NAMALWA (cell line): ENCODE results near the gene ABCA1.
"Not testable (repeated sequence)": the region's sequence is repeated elsewhere in the genome, so short reads cannot be mapped to it uniquely, and the experiment has no call there.

Experiments
- DNase-seq: peaks from one replicate; pipeline ENCODE4 v3.0.0-alpha.2; 2015; ENCODE audit warnings: low spot score

Gene ABCA1, protein sequence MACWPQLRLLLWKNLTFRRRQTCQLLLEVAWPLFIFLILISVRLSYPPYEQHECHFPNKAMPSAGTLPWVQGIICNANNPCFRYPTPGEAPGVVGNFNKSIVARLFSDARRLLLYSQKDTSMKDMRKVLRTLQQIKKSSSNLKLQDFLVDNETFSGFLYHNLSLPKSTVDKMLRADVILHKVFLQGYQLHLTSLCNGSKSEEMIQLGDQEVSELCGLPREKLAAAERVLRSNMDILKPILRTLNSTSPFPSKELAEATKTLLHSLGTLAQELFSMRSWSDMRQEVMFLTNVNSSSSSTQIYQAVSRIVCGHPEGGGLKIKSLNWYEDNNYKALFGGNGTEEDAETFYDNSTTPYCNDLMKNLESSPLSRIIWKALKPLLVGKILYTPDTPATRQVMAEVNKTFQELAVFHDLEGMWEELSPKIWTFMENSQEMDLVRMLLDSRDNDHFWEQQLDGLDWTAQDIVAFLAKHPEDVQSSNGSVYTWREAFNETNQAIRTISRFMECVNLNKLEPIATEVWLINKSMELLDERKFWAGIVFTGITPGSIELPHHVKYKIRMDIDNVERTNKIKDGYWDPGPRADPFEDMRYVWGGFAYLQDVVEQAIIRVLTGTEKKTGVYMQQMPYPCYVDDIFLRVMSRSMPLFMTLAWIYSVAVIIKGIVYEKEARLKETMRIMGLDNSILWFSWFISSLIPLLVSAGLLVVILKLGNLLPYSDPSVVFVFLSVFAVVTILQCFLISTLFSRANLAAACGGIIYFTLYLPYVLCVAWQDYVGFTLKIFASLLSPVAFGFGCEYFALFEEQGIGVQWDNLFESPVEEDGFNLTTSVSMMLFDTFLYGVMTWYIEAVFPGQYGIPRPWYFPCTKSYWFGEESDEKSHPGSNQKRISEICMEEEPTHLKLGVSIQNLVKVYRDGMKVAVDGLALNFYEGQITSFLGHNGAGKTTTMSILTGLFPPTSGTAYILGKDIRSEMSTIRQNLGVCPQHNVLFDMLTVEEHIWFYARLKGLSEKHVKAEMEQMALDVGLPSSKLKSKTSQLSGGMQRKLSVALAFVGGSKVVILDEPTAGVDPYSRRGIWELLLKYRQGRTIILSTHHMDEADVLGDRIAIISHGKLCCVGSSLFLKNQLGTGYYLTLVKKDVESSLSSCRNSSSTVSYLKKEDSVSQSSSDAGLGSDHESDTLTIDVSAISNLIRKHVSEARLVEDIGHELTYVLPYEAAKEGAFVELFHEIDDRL (N-terminal part only)

DNA sequence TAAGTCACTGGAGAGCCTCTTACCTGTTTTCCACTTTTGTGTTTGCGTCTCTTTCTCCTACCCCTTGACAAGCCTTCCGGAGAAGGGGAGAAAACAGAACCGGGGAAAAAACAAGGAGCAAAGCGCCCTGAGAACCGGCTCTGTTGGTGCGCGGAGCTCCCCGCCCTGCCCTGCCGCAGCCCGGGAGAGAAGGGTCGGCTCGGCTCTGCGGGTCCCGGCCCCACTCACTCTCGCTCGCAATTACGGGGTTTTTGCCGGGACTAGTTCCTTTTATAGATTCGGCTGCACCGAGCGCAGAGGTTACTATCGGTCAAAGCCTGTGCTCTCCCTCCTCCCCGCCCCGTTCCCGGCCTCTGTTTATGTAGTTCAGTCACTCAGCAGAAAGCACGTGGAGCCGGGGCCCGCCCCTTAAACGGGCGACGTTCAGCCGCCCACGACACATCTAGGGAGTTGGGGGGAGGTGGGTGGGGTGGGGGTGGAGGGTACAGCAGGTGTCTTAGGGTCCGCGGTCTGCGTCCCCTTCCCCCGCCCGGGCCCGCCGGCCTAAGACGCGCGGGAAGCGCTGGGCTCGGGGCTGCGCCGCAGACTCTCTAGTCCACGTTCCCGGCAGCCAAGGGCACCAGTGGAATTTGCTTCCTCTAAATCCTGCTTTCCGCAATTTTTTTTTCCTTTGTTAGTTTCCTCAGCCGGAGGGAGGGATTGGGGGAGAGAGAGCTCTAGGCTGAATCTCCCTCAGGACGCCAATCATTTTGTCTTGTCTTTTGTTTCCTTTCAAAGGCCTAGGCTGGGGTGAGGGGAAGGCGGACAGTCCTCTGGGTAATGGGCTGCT lies at the start of gene ABCA1:
Gene ABCA1 (minus strand): TSS at position 244 of the 829 bp plus-strand sequence. CDS start 24,476 bp downstream, outside the sequence.
- peak; percentile 93 for DNase-seq

DNA sequence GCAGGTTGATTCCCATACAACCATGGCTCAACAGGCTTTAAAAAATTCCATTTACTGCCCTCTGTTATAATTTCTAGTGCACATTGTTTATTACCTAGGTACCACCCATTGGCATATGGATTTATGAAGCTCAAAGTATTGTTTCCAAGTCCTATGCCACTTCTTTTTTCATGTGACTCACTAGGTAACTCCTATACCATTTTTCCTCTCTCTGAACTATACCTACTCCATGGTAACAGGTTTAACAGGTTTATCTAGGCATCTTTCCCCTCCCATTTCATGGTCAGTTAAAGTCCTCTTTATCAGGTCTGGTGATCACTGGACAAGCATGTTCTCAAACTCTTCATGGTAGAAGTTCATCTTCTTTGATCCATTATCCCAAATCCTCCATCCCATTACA lies 49.6 kb upstream of the ABCA1 start:
- DNase-seq = no peak

DNA sequence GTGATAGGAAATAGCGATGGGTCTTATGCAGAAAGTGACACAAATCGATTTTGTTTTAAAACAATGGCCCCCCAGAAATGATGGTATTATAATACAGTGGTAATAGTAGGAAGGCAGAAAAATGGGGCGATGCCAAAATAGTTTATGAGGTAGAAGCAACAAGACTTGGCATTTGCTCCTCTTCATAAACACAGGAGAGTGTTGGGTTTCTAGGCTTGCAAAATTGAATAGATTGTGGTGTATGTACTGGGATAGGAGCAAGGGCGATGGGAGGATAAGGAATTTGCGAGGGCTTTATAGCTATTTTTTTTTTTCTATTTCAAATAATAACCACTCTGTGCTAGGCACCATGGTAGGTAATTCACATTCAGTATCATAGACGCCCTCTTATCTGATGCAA lies 49.2 kb upstream of the ABCA1 start:
- no peak for DNase-seq

DNA sequence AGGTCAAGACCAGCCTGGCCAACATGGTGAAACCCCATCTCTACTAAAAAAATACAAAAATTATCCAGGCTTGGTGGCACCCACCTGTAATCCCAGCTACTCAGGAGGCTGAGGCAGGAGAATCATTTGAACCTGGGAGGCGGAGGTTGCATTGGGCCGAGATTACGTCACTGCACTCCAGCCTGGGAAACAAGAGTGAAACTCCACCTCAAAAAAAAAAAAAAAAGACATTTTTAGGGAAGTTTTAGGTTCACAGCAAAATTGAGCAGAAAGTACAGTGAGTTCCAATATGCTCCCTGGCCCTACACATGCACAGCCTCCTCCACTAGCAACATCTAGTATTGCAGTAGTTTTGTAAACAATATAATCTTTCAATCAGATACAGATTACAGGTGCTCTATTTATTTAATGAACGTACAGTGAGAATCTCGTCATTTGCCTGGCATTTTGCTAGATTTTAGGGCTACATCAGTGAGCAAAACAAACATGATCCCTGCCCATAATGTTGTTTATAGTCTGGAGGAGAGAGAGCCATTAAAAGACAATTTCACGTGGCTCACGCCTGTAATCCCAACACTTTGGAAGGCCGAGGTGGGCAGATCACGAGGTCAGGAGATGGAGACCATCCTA lies 48.1 kb upstream of the ABCA1 start:
- DNase-seq = not testable (repeated sequence)

DNA sequence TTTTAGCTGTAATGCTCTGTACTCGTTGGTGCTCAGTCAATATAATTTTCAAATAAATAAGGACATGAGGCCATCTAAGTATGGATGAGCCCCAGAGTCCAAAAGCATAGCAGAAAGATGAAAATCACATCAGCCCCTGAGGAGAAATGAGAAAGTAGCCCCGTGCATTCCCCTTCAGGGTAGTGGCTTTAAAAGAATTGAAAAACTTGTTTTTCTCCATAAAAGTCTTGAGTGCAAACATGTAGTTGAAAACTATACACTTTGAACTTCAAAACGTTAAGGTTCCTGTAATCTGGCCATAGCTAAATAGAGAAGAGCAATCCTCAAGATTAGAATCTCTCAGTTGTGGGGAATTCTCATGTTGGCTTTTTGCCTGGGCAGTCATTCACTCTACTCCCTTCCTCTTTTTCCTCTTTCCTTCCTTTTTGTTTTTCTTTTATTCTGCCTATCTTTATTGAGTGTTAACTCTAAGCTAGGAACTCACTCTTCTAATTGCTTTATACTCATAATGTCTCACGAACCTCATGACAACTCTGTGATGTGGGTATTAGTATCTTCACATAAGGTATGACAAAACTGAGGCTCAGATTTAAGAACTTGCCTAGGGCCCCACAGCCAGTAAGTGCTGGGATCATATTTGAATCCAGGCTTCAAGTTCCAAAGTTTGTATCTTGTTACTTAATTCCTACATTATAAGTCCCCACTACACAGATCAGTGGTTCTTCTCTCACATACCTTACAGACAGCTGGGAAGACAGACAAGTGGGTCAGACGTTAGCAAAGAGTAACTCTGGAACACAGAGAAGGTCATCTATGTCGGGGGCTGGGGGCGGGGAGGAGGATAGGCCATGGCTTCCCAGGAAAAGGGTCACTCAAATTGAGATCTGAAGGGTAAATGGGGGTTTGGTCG lies 46.4 kb upstream of the ABCA1 start:
- DNase-seq = no peak

DNA sequence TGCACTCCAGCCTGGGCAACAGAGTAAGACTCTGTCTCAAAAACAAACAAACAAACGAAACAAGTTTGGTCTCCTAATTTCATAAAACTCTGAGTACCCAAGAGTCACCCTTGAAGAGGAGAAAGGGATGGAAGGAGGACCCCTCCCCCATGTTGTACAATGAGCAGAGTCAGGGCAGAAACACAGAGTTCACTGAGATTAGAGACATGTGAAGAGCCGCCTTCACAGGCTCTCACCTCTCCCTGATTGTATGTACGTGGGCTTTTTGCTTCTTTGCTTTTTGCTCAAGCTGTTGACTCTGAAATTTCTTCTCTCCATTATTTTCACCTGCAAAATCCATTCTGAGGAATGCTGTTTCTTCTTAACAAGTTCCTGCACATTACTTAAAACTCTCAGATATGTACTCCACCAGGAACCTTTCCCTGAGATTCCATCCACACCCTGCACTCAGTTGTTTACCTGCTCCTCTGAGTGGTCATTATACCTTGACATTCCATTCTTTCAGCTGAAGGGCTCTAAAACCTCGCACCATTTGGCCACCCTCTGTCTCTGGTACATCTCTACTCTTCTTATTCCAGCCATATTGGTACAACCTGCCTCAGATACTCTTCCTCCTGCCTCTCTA lies 44.4 kb upstream of the ABCA1 start:
- no peak for DNase-seq

DNA sequence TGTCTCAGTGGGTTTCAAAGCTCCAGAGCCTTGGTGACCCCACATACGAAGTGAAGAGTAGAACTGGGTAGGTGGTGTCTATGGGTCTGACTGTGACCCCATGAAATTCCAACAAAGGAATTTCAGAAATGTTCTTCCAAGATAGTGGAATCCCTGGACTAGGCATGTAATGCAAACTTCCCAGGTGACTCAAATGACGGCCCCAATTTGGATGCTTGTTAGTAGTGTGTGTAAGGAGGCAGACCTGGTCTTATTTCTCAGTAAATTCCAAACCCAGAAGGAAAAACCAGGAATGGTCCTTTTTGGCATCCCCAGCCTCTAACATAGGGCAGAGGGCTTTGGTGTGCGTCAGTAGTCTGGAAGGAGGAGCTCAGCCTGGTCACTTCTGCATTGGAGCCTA lies 43.6 kb upstream of the ABCA1 start:
- no peak for DNase-seq

DNA sequence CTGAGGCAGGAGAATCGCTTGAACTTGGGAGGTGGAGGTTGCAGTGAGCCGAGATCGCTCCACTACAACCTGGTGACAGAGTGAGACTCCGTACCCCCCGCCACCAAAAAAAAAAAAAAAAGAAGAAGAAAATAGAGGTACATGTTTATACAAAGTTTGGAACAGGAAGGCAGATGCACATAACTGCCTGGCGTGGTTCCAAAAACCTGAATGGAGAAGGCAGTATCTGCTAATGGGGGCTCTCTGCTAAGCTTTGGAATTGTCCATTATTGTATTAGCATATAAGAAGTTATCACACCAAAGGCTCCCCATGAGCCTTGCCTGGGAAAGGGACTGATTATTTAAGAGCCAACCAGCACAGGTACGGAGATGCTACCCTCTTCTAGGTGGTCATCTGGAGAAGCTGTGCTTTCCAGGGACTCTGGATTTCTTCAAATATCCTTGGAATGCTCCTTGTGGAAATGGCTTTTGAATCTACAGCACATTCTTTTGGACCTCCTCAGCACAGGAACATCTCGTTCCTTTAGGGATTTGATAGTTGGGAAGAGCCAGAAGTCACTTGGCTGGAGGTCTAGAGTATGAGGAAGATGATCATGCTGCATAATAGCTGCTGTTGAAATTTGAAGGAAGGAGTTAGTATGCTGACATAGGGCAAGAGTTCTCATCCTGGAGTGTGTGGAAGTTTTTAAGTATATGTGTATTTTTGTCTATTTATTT lies 42.5 kb upstream of the ABCA1 start:
- DNase-seq = no peak

DNA sequence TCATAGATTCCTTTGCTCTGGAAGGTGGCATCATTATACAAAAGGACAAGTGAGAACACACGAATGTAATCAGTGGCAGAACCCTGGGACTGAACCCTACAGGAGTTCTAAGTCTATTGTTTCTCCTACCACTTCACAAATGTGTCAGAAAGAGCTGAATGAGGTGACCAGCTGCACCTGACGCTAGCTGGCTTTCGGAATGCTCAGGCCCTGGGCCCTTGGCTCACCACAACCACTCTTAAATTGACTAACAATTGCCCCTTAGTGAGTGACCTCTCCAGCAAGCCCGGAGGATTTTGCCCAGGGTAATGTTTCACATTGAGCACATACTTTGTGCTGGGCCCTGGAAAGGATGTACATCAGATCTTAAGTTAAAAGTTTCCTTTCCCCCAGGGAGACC lies 41.2 kb upstream of the ABCA1 start:
- DNase-seq = no peak

DNA sequence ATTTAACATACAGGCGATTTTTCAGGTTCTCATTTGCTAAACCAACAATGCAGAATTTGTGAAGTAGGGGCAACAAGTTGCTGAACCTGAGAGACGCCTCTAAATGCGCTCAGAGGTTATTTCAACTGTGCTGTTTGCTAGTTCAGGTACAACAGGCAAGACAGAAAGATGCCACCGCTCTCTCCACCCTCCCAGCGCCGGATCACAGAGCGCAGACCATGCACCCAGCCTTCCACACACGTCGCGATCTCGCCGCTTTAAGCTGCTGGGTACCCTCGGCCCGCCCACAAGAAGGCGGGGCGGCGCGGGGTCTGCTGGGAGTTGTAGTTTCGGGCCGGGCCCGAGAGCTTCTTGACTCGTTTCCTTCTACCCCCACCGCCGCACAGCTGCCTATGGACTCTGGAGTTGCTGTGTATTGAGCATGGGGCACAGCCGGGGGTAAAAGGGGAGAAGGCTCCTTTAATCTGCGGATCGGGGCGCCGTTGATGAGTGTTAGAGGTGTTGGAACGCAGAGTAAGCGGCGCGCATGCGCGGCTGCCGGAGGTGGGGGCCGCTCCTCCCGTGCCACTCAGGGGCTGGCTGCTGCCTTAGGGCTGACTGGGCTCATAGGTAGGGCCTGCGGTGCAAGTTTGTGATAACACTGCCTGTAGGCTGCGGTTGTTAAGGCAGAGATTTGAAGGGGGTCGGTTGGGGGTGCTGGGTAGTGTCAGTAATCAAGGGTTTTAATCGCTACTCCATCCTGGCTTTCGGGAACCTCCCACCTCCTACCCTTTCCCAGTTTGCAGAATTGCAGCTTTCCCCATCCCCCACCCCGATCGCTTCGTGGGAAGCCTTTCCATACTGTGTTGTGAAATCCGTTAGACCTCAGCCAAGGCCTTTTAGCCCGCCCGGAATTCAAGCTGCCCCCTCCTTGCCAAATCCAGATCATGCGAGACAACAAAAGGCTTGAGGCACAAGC lies 40.3 kb upstream of the ABCA1 start:
- DNase-seq = peak; percentile 95

DNA sequence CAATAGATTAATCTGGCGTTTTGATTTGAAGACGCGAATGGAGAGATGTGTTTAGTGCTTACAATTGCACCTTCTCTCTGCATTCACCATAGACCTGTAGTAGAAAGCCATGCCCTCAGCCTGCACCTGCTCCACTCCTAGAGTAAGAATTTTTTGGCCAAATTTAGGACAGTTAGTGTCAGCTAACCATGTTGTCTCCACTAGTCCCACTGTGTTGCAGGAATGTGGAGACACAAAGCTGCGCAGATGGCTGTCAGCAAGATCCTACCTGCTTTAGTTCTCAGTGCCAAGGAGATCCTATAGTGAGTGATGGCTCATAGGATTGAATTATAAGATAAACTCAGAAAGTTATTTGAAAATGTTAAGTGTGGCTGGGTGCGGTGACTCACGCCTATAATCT lies 35.1 kb upstream of the ABCA1 start:
- DNase-seq = no peak

DNA sequence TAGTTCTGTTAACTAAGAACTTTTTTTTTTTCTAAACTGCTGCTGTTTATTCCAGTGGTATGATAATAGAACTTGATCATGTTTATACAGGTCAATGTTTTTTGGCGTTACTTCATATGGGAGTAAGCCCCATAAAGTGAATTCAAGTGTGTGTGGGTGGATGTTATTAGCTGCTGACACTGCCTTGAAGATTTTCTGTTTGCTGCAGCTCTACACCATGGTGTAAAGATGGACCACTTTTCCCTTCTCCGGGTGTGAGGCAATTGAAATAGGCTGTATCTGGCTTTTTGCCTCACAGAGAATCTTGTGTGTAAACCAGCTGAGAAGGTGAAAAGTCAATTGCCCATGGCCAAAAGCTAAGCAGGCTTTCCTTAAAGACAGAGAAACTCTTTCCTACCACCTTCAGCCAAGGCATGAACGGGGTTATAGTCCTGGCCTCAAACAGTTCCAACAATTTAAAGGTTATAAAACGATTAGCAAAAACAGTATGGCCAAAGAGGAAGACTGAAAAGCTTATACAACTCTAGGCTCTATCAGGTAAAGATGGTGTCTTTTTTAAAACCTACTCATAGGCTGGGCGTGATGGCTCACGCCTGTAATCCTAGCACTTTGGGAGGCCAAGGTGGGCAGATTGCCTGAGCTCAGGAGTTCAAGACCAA lies 33.9 kb upstream of the ABCA1 start:
- DNase-seq = no peak

DNA sequence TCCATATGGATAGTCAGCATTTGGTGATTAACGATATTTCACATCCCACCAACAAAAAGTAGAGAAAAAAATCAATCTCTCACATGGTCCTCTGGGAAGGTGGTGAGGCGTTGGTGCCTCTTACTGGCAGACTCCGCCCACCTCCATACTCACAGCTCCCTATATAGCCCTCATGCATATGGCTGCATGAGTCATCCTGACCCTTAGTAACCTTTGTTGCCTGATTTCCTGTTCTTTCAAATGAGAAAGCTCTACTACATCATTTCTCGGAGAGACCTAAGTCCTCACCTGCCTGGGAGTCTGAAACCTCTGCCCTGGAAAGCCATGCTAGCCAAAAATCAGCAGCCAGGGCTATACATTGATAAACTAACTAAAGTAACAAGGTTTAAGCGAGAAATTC lies 33.3 kb upstream of the ABCA1 start:
- DNase-seq = peak; percentile 45

DNA sequence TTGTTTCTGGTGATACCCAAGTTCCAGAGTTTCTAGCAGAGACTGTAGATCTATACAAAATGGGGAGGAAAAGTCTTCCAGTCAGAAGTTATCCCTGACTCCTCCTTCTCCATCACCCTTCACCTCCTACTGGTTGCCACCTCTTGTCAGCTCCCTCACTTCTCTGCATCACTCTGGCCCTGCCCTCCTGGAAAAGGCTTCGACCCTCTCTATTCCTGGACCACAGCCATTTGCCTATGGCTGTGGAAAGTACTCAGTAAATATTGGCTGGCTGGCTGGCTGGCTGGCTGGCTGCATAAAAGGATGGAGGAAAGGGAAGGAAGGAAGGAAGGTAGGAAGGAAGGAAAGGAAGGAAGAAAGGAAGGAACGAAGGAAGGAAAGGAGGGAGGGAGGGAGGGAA lies 32.7 kb upstream of the ABCA1 start:
- DNase-seq = no peak

DNA sequence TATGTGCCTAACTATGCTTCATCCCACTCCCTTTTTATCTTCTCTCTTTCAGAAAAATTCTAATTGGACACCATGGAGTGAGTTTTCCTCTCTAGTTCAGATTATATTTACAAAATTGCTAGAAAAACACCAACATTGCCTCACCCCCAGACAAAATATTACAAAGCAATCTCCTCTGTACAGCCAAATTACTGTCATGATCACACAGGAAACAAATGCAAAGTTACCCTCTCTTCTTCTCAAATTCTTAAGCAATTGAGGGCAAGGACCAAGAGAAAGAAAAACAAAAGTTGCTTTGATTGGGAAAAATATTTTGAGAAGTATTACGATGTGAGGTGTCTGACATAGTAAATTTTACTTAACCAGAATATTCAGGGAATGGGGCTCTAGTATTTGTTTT lies 30.8 kb upstream of the ABCA1 start:
- no peak for DNase-seq

DNA sequence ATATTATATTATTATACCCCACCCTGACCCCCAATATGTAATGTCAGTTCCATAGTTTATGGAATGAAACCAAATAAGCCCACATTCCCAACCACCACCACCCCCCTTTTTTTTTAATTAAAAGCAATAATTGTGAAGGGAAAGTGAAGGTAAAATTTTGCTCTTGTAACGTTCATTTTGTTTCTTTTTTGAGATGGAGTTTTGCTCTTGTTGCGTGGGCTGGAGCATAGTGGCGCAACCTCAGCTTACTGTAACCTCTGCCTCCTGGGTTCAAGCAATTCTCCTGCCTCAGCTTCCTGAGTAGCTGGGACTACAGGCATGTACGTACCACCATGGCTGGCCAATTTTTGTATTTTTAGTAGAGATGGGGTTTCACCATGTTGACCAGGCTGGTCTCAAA lies 30.1 kb upstream of the ABCA1 start:
- not testable (repeated sequence) for DNase-seq

DNA sequence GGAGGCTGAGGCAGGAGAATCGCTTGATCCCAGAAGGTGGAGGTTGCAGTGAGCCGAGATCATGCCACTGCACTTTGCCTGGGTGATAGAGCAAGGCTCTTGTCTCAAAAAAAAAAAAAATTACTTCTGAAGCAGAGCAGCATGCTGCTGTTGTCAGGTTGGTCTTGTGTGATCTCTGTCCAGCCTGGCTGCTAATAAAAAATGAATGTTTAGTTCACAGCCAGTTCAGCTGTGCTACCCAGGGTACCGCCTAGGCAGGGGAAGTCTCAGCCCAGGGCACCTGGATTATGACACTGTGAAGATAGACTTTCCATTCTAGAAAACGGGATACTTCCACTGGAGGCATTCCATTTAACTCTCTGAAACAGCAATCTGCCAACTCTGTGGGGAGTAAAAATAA lies 23.5 kb upstream of the ABCA1 start:
- DNase-seq = no peak
